Measurements from ENCODE around the gene SLC47A1. TPM values are rescaled to one million over a fixed set of nuclear protein-coding genes. Genes with fewer than 3 reads are reported as not detected.

SLC47A1 gene
- total RNA-seq, 1 donor from 2014 or later = 1.1 TPM

DNA sequence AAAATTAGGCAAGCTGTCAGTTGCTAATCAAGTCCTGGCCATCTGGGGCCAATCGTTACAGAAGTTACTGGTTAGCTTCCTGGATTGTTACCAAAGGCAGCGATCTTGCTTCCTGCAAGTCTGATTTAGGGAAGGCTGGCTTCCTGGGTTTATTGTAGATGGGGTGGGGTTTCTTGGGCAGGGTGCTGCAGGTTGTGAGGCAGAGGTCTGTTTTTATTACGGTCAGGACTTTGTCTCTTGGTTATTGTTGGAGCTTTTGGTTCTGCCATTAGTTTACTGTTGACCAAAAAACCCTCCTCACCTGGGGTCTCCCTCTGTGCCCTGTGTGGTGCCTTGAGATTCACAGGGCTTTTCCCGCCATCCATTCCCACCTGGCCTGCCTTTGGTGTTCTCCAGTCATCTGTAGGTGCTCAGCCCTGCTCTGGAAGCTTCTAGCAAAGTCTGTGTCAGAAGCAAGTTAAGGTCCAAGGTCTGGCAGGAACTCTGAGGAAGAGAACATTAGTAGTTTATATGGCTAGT, 36.9 kb downstream of the SLC47A1 start:
- H3K9me3 Mint-ChIP-seq (ENCODE audit: low read depth) = no peaks in the 10 kb centered on the region
- no peaks in the 10 kb centered on the region for H3K36me3 Mint-ChIP-seq (ENCODE audit: insufficient read depth)
- no peak overlapping the region for H3K27ac Mint-ChIP-seq
- DNase-seq (ENCODE audit: low spot score, unreplicated experiment) = no peak
- no peak overlapping the region for H3K4me3 Mint-ChIP-seq (ENCODE audit: low read depth)
- H3K4me1 Mint-ChIP-seq (ENCODE audit: low read depth) = no peaks in the 10 kb centered on the region
- H3K27me3 Mint-ChIP-seq = peaks cover 10% of the 10 kb centered on the region
- TF ChIP-seq, protein P1, sequence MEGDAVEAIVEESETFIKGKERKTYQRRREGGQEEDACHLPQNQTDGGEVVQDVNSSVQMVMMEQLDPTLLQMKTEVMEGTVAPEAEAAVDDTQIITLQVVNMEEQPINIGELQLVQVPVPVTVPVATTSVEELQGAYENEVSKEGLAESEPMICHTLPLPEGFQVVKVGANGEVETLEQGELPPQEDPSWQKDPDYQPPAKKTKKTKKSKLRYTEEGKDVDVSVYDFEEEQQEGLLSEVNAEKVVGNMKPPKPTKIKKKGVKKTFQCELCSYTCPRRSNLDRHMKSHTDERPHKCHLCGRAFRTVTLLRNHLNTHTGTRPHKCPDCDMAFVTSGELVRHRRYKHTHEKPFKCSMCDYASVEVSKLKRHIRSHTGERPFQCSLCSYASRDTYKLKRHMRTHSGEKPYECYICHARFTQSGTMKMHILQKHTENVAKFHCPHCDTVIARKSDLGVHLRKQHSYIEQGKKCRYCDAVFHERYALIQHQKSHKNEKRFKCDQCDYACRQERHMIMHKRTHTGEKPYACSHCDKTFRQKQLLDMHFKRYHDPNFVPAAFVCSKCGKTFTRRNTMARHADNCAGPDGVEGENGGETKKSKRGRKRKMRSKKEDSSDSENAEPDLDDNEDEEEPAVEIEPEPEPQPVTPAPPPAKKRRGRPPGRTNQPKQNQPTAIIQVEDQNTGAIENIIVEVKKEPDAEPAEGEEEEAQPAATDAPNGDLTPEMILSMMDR (IDR thresholded peaks at IDR 0.05; ENCODE audit: unreplicated experiment) = no peak

DNA sequence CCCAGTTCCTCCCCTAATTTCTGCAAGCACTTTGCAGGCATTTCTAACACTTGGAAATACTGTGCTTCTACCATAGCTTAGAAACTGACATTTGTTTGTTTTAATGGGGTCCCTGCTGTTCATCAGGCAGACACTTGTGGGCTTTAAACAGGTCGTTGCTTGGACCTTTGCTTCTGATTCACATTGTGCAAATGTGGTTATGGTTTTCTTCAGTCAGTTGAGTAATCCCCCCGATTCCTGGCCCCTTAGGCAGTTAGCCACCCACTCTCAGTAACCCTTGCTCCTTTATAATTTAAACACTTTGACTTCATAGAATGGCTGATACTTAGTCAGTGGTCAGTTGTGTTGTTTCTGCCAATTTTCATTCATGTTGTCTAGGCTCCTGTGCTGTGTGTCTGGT, 39.4 kb downstream of the SLC47A1 start:
- DNase-seq (ENCODE audit: low spot score, unreplicated experiment) = no peak
- TF ChIP-seq, protein P1 (IDR thresholded peaks at IDR 0.05; ENCODE audit: unreplicated experiment) = no peak
- no peak overlapping the region for H3K4me3 Mint-ChIP-seq (ENCODE audit: low read depth)

DNA sequence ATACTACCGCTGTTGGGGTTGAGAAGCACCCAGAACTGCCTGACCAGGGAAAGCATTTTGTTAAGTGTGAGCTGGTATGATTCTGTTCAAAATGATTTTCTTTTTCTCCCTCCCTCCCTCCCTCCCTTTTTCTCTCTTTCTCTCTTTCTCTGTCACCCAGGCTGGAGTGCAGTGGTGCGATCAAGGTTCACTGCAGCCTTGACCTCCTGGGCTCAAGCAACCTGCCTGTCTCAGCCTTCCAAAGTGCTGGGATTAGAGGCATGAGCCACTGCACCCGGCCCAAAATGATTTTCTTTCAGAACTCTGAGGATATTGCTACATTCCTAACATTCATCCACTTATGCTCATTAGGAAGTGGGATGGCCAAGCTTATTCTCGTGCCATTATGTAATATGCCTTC, 41.3 kb downstream of the SLC47A1 start:
- DNase-seq (ENCODE audit: low spot score, unreplicated experiment) = no peak
- Mint-ChIP-seq H3K27me3 (peaks cover 28% of the 10 kb centered on the region), H3K4me1 (ENCODE audit: low read depth) (no peaks in the 10 kb centered on the region), H3K9me3 (ENCODE audit: low read depth) (no peaks in the 10 kb centered on the region), H3K4me3 (ENCODE audit: low read depth) (no peak overlapping the region), H3K36me3 (ENCODE audit: insufficient read depth) (no peaks in the 10 kb centered on the region), H3K27ac (no peak overlapping the region)
- TF ChIP-seq, protein P1 (IDR thresholded peaks at IDR 0.05; ENCODE audit: unreplicated experiment) = no peak

More for the DNA sequence above, 39.4 kb downstream of the SLC47A1 start:
- H3K36me3 Mint-ChIP-seq (ENCODE audit: insufficient read depth) = no peaks in the 10 kb centered on the region
- peaks cover 15% of the 10 kb centered on the region for H3K27me3 Mint-ChIP-seq
- no peak overlapping the region for H3K27ac Mint-ChIP-seq
- H3K4me1 Mint-ChIP-seq (ENCODE audit: low read depth) = no peaks in the 10 kb centered on the region
- no peaks in the 10 kb centered on the region for H3K9me3 Mint-ChIP-seq (ENCODE audit: low read depth)

DNA sequence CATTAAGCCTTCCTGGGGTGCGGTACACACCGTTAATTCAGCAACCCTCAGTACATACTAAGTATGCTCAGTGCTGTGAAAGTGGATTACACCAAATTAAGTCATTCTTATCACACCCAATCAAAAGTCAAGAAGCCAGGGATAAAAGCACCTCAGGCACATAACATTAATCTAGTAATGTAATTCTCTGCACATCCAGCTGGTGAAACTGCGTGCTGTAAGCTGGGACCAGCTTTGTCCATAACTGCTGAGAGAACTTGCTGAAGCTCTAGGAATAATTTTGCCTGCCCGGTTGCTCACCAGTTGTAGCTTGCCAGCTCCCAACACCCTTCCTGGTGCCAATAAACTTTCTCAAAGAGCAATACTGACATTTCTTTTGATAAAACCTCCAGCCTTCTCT, 44.9 kb downstream of the SLC47A1 start:
- H3K4me3 Mint-ChIP-seq (ENCODE audit: low read depth) = no peak overlapping the region
- no peak overlapping the region for H3K27ac Mint-ChIP-seq
- H3K27me3 Mint-ChIP-seq = peaks cover 45% of the 10 kb centered on the region
- H3K4me1 Mint-ChIP-seq (ENCODE audit: low read depth) = peaks cover 1% of the 10 kb centered on the region
- no peak for DNase-seq (ENCODE audit: low spot score, unreplicated experiment)
- H3K9me3 Mint-ChIP-seq (ENCODE audit: low read depth) = no peaks in the 10 kb centered on the region
- no peaks in the 10 kb centered on the region for H3K36me3 Mint-ChIP-seq (ENCODE audit: insufficient read depth)
- TF ChIP-seq, protein P1 (IDR thresholded peaks at IDR 0.05; ENCODE audit: unreplicated experiment) = no peak

DNA sequence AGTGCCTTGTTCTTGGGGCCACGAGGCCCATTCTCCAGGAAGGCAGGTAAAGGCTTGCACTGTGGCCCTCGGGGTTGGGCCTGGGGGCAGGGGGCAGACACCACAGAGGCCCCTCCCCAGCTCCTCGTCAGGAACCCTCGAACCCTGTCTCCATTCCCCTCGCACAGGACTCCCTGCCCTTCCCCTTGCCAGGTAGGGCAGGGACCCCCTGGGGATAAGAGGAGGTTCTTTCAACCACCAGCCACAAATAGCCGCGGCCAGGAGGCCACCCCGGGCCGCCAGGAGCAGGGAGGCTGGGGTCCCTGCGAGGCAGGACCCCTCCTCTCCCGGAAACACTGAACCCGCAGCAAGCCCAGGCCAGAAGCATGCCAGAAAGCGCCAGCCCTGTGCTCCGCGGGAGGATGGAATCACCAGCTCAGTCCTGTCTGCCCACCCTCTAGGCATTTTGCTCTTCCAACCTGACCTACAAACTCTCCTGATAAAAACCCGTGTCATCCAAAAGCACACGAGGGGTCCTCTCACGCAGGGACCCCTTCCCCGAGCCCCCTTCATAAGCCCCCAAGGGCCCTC, 45.6 kb downstream of the SLC47A1 start:
- Mint-ChIP-seq H3K27me3 (peaks cover 48% of the 10 kb centered on the region), H3K4me1 (ENCODE audit: low read depth) (peaks cover 1% of the 10 kb centered on the region), H3K27ac (no peak overlapping the region), H3K36me3 (ENCODE audit: insufficient read depth) (no peaks in the 10 kb centered on the region), H3K4me3 (ENCODE audit: low read depth) (peak overlapping the region; percentile 59), H3K9me3 (ENCODE audit: low read depth) (no peaks in the 10 kb centered on the region)
- DNase-seq (ENCODE audit: low spot score, unreplicated experiment) = no peak
- TF ChIP-seq, protein P1 (IDR thresholded peaks at IDR 0.05; ENCODE audit: unreplicated experiment) = no peak

Data from progenitor cell of endocrine pancreas (in vitro differentiated cells).